RWPE1 (cell line): Measurements from ENCODE around the gene AANAT.

Source experiments
- CTCF ChIA-PET: fragments of 350-600 bp; sonication (Branson Sonifier 250); formaldehyde crosslinking; extraction: SDS; loops from one replicate; lab custom pipeline; 2021; lab: Yijun Ruan, JAX
- POLR2A ChIA-PET: fragments of 400-600 bp; formaldehyde crosslinking; extraction: SDS; loops from one replicate; lab custom pipeline; 2020; ENCODE audit warnings: antibody characterized with exemption; ENCODE audit not compliant: low non-redundant PET; lab: Yijun Ruan, JAX
- DNase-seq: peaks from one replicate; pipeline ENCODE4 v3.0.0; 2012; ENCODE audit warnings: low spot score
- H3K27ac ChIP-seq: fragments of 450-650 bp; 2 replicates; pipeline ENCODE4 v1.5.1; 2017
- CTCF ChIP-seq: fragments of 450-650 bp; conservative IDR thresholded peaks from 2 replicates; pipeline ENCODE4 v1.5.1; 2017; ENCODE audit warnings: low read depth, mild to moderate bottlenecking

Gene AANAT

DNA sequence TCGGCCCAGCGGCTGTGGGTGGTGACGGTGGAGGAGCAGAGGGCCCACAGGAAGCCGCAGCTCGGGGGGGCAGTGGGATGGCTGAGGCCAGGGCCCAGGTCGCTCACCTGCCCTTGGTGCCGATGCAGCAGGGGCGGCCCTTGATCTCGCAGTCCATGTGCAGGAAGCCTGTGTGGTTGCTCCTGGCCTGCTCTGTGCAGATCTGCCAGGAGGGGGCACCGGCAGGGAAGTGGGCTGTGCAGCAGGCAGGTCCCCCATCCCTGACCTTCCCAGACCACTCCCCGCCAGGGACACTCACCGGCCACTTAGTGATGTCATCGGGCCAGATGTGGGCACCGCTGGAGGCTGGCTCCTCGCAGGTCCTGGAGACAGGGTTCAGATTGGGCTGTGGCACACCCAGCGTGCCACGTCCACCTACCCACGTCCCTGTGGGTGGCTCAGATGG lies 6.2 kb downstream of the AANAT start:
- DNase-seq = no peak
- POLR2A ChIA-PET = no interaction called here
- TF ChIP-seq CTCF = no peak
- CTCF ChIA-PET = no interaction called here
- no peak overlapping the region for H3K27ac ChIP-seq

- no peak overlapping the region for H3K27ac ChIP-seq
- DNase-seq = no peak
- POLR2A ChIA-PET = no interaction called here
- CTCF ChIA-PET = no interaction called here
- TF ChIP-seq CTCF = no peak
These were observed 6.8 kb downstream of the AANAT start for GRCh38 chr17:76474238-76474637.

GRCh38 chr17:76474894-76475293 lies 7.5 kb downstream of the AANAT start:
- ChIA-PET CTCF (no interaction called here), POLR2A (no interaction called here)
- no peak overlapping the region for H3K27ac ChIP-seq
- no peak for DNase-seq
- TF ChIP-seq CTCF = no peak

GRCh38 chr17:76475302-76475701 lies 7.9 kb downstream of the AANAT start:
- no peak overlapping the region for H3K27ac ChIP-seq
- ChIA-PET POLR2A (no interaction called here), CTCF (interaction anchor here (0.6 kb wide), 1 partner anchor 31 kb away, joined by 5 read pairs; no protein-coding TSS in a partner anchor)
- DNase-seq = no peak
- TF ChIP-seq CTCF = no peak

GRCh38 chr17:76476736-76477135 lies 9.3 kb downstream of the AANAT start:
- DNase-seq = no peak
- POLR2A ChIA-PET = no interaction called here
- no peak for TF ChIP-seq CTCF
- peak overlapping the region; percentile 2; the same call in 1 of the 2 replicates for H3K27ac ChIP-seq
- CTCF ChIA-PET = interaction anchor here (0.5 to 1.2 kb wide), 2 partner anchors 18 to 408 kb away, joined by 3 read pairs; no protein-coding TSS in a partner anchor

GRCh38 chr17:76477576-76477975 lies 10.2 kb downstream of the AANAT start:
- DNase-seq = no peak
- no peak for TF ChIP-seq CTCF
- H3K27ac ChIP-seq = no peak overlapping the region
- ChIA-PET POLR2A (no interaction called here), CTCF (interaction anchor here (1.0 to 1.2 kb wide), 3 partner anchors 10 to 19 kb away, joined by 3 read pairs; no protein-coding TSS in a partner anchor)
